Heart left ventricle (tissue), 16 donors: ENCODE results near the gene ZFAND3. TPM values are rescaled to one million over a fixed set of nuclear protein-coding genes. Genes with fewer than 3 reads are reported as not detected.
A peak's percentile ranks its signal among the peaks of the same experiment; 100 is the strongest.

Source experiments
- ATAC-seq, 4 donors: fragments of 200-7000 bp; cut with Tn5 transposase; one replicate each; pipeline ENCODE4 v1.9.1; 2020 to 2022; ENCODE audit warnings: moderate library complexity in 4 of 4, mild to moderate bottlenecking in 3 of 4, moderate number of reproducible peaks in 1 of 4
- DNase-seq, 5 donors: peaks; one replicate each; pipeline ENCODE4 v3.0.0-alpha.2; 2020
- H3K27ac ChIP-seq, 12 donors: fragments of 200-600 bp; sonication (generic) in 4 of 12; one replicate each; pipeline versions ENCODE4 v1.5.0 to v1.8.0; 2016 to 2022; ENCODE audit warnings: mild to moderate bottlenecking in 2 of 12
- H3K27me3 ChIP-seq, 9 donors: fragments of 200-600 bp; sonication (generic) in 2 of 9; one replicate each; pipeline versions ENCODE4 v1.5.1 to v1.8.0; 2016 to 2022; ENCODE audit warnings: mild to moderate bottlenecking in 3 of 9
- H3K36me3 ChIP-seq, 9 donors: fragments of 200-600 bp; sonication (generic) in 2 of 9; one replicate each; pipeline versions ENCODE4 v1.5.0 to v1.8.0; 2018 to 2022; ENCODE audit warnings: mild to moderate bottlenecking in 2 of 9
- H3K4me1 ChIP-seq, 12 donors: fragments of 200-600 bp; sonication (generic) in 4 of 12; one replicate each; pipeline versions ENCODE4 v1.5.0 to v1.8.0; 2016 to 2022; ENCODE audit warnings: mild to moderate bottlenecking in 3 of 12
- H3K4me3 ChIP-seq, 12 donors: fragments of 200-600 bp; sonication (generic) in 4 of 12; one replicate each; pipeline versions ENCODE4 v1.5.0 to v1.8.0; 2017 to 2022; ENCODE audit warnings: mild to moderate bottlenecking in 9 of 12, moderate library complexity in 4 of 12
- H3K9me3 ChIP-seq, 12 donors: fragments of 200-600 bp; sonication (generic) in 4 of 12; one replicate each; pipeline versions ENCODE4 v1.5.0 to v1.8.0; 2016 to 2022; ENCODE audit warnings: mild to moderate bottlenecking in 1 of 12
- CTCF ChIP-seq, 12 donors: fragments of 200-600 bp; sonication (generic) in 4 of 12; IDR thresholded peaks; one replicate each; pipeline versions ENCODE4 v1.5.0 to v1.8.0; 2018 to 2022; ENCODE audit warnings: antibody characterized with exemption in 12 of 12, mild to moderate bottlenecking in 5 of 12
- POLR2A ChIP-seq, 2 donors: fragments of 450-650 bp; IDR thresholded peaks; one replicate each; pipeline ENCODE4 v1.6.1; 2017; ENCODE audit warnings: antibody characterized with exemption in 2 of 2, mild to moderate bottlenecking in 2 of 2, moderate library complexity in 2 of 2
- WGBS, 4 donors: extraction: QIAGEN DNeasy Blood & Tissue Kit in 2 of 4; methylation state at CpG; one replicate each; pipeline versions ENCODE4 v1.1.5 to v1.1.7; 2013 to 2018; 5-methylcytosine and 5-hydroxymethylcytosine counted together
- intact Hi-C, 10 donors: fragments of 100-400 bp; cut with DNase I; formaldehyde crosslinking; loops; one replicate each; pipeline versions ENCODE4 v1.11.1 to v1.14.2; 2022
- polyA plus RNA-seq, 2 donors: library from polyadenylated mRNA; stranded (reverse); fragments of 200-250 nt; gene quantifications; one replicate each; pipeline ENCODE4 v1.2.3, GENCODE V29; 2013
- total RNA-seq, 9 donors: library from RNA; depleted of rRNA in 2 of 9; stranded (reverse); fragments of >200 nt in 2 of 9; fragmentation: NEBNext Ultra II Directional in 3 of 9; extraction: Animal tissue kit (Norgen Biotek cat#: 25700) in 3 of 9; gene quantifications; one replicate each; pipeline versions ENCODE4 v1.1.0 to v1.2.4, GENCODE V29; 2016 to 2023
- donor health status: ischemic (EF 13 %, LVEDD 7.1; RV severe dilation, severe dysfunction).
- donor health status: healthy with polysubstance abuse.
- donor health status: DM: no; HTN: yes; CAD: no.
- donor health status: DM: no; HTN: no; CAD: no.
- donor health status: ischemic (EF 25% LVEDD 6.9; RV normal size, moderate dysfunction).
- donor health status: ischemic (EF 25% LVEDD 5.7; RV mildly dilated, moderate dysfunction).
- donor health status: healthy.
- donor health status: DM: yes; HTN: yes; CAD: no.
- donor health status: ischemic (EF 35%, LVEDD 5.7; RV mildly dilated, moderate dysfunction).
- donor health status: nonischemic (EF 11% LVEDD 7.7; RV severe dilation, severe dysfunction).
- donor health status: DM: yes; HTN: yes; CAD: no.
- donor health status: PGD.
- donor health status: ischemic (EF 29% LVEDD 5.4; RV normal size, mild dysfunction).
- donor health status: nonischemic (EF 23%, LVEDD 6.1; RV moderate dilation, normal function).

ZFAND3 gene
- total and polyA plus RNA-seq, 11 donors, result 29.1 to 114 (median 88.2) TPM

- peaks cover 0 to 8% (median 5%) of the 10 kb centered on the region in 12 donors for H3K4me1 ChIP-seq
- peak in 2 of 5 donors; percentile 31 to 57 for DNase-seq
- intact Hi-C loops, result no loop called here
- no peaks in the 10 kb centered on the region for H3K36me3 ChIP-seq
- 15 to 42% (median 32%) methylated on average over 3 of the region's 3 CpGs for WGBS, 4 donors
- no peaks in the 10 kb centered on the region for H3K9me3 ChIP-seq
- no peaks in the 10 kb centered on the region for H3K27me3 ChIP-seq
- ATAC-seq, result peak in 3 of 4 donors; percentile 53 to 60 (median 54)
- no peak overlapping the region for H3K4me3 ChIP-seq
- no peak overlapping the region for H3K27ac ChIP-seq
- TF ChIP-seq POLR2A (IDR thresholded peaks at IDR 0.05), result no peak
- TF ChIP-seq CTCF (IDR thresholded peaks at IDR 0.05), result no peak
Observed at GRCh38 chr6:37809197-37809543, 10.4 kb upstream of the ZFAND3 start.

- intact Hi-C loops, result no loop called here
- Histone ChIP-seq H3K36me3 (no peaks in the 10 kb centered on the region), H3K27ac (no peak overlapping the region), H3K27me3 (no peaks in the 10 kb centered on the region), H3K9me3 (no peaks in the 10 kb centered on the region), H3K4me3 (no peak overlapping the region), H3K4me1 (peaks cover 0 to 10% (median 5%) of the 10 kb centered on the region in 12 donors)
- DNase-seq, result no peak
- ATAC-seq, result no peak
- TF ChIP-seq CTCF (IDR thresholded peaks at IDR 0.05), result no peak
- no peak for TF ChIP-seq POLR2A (IDR thresholded peaks at IDR 0.05)
- WGBS, 4 donors, result 85 to 100% (median 95%) methylated on average over 1 of the region's 1 CpG
Observed at GRCh38 chr6:37812841-37813240, 6.7 kb upstream of the ZFAND3 start.

- no peaks in the 10 kb centered on the region for H3K27me3 ChIP-seq
- no peaks in the 10 kb centered on the region for H3K36me3 ChIP-seq
- DNase-seq (no peak), ATAC-seq (no peak)
- intact Hi-C loops, result no loop called here
- 88 to 94% (median 92%) methylated on average over 6 of the region's 6 CpGs for WGBS, 4 donors
- no peak overlapping the region for H3K4me3 ChIP-seq
- TF ChIP-seq CTCF (IDR thresholded peaks at IDR 0.05), result no peak
- no peak for TF ChIP-seq POLR2A (IDR thresholded peaks at IDR 0.05)
- no peaks in the 10 kb centered on the region for H3K9me3 ChIP-seq
- H3K4me1 ChIP-seq, result peaks cover 0 to 11% (median 2%) of the 10 kb centered on the region in 12 donors
- no peak overlapping the region for H3K27ac ChIP-seq
Observed at GRCh38 chr6:37814374-37814773, 5.2 kb upstream of the ZFAND3 start.

- H3K36me3 ChIP-seq, result no peaks in the 10 kb centered on the region
- ATAC-seq, result no peak
- no peak overlapping the region for H3K4me3 ChIP-seq
Observed at GRCh38 chr6:37816599-37817375, 2.7 kb upstream of the ZFAND3 start.

More at GRCh38 chr6:37816599-37817375, 2.7 kb upstream of the ZFAND3 start:
- Histone ChIP-seq H3K27ac (no peak overlapping the region), H3K4me1 (peaks cover 0 to 25% (median 16%) of the 10 kb centered on the region in 12 donors), H3K9me3 (no peaks in the 10 kb centered on the region), H3K27me3 (no peaks in the 10 kb centered on the region)
- TF ChIP-seq CTCF (IDR thresholded peaks at IDR 0.05), result no peak
- no peak for TF ChIP-seq POLR2A (IDR thresholded peaks at IDR 0.05)
- intact Hi-C loops, result no loop called here
- no peak for DNase-seq
- WGBS, 4 donors, result 90 to 93% (median 90%) methylated on average over 7 of the region's 7 CpGs
